AG04449 (cell line): Measurements from ENCODE around the gene HIGD1B.
A peak's percentile ranks its signal among the peaks of the same experiment; 100 is the strongest.

ENCODE experiments used
- CTCF ChIA-PET: fragments of 350-600 bp; formaldehyde crosslinking; extraction: SDS; loops from one replicate; lab custom pipeline; 2021; ENCODE audit warnings: antibody characterized with exemption; lab: Yijun Ruan, JAX
- POLR2A ChIA-PET: fragments of 400-600, 350-600 bp; formaldehyde crosslinking; extraction: SDS; loops from one replicate; lab custom pipeline; 2020; ENCODE audit warnings: antibody characterized with exemption, inconsistent platforms; lab: Yijun Ruan, JAX
- DNase-seq: peaks from one replicate; pipeline ENCODE4 v3.0.0-alpha.2; 2010; ENCODE audit warnings: low read depth, low spot score
- H3K4me3 ChIP-seq: 2 replicates; pipeline ENCODE4 v1.5.1; 2011; ENCODE audit warnings: low read depth, mild to moderate bottlenecking, control low read depth, low read length
- CTCF ChIP-seq: IDR thresholded peaks from one replicate; pipeline ENCODE4 v1.5.1; 2011; ENCODE audit warnings: mild to moderate bottlenecking, moderate library complexity, low read length, control low read depth, inconsistent platforms; ENCODE audit not compliant: insufficient read depth; ENCODE audit errors: missing control alignments

Gene HIGD1B

GRCh38 chr17:44865231-44865660 lies 17.6 kb downstream of the HIGD1B start:
- TF ChIP-seq CTCF, result peak; percentile 70
- ChIA-PET POLR2A (no interaction called here), CTCF (interaction anchor here (0.6 to 20.0 kb wide), 44 partner anchors 10 to 332 kb away, joined by 3 to 823 read pairs (median 5); partner anchors contain the start of genes ACBD4, ADAM11, GJC1 and HIGD1B)
- no peak overlapping the region for H3K4me3 ChIP-seq
- DNase-seq, result no peak

- no peak for TF ChIP-seq CTCF
- no peak overlapping the region for H3K4me3 ChIP-seq
- POLR2A ChIA-PET, result no interaction called here
- CTCF ChIA-PET, result interaction anchor here (0.9 to 20.0 kb wide), 23 partner anchors 10 to 172 kb away, joined by 3 to 823 read pairs (median 8); partner anchors contain the start of genes GJC1 and HIGD1B
- peak; percentile 41 for DNase-seq
Measured at GRCh38 chr17:44865931-44866330, 18.2 kb downstream of the HIGD1B start.

- CTCF ChIA-PET, result interaction anchor here (0.9 to 20.0 kb wide), 10 partner anchors 8 to 268 kb away, joined by 3 to 823 read pairs (median 6); partner anchors contain the start of gene ACBD4
- POLR2A ChIA-PET, result no interaction called here
- H3K4me3 ChIP-seq, result no peak overlapping the region
- DNase-seq, result no peak
- no peak for TF ChIP-seq CTCF
Measured at GRCh38 chr17:44867841-44868240, 20.2 kb downstream of the HIGD1B start.

GRCh38 chr17:44871556-44871955 lies 23.9 kb downstream of the HIGD1B start:
- H3K4me3 ChIP-seq, result no peak overlapping the region
- ChIA-PET CTCF (interaction anchor here (8.5 to 20.0 kb wide), 2 partner anchors 94 to 95 kb away, joined by 440 to 823 read pairs; no protein-coding TSS in a partner anchor), POLR2A (no interaction called here)

GRCh38 chr17:44872131-44872768 lies 24.6 kb downstream of the HIGD1B start:
- H3K4me3 ChIP-seq, result no peak overlapping the region
- CTCF ChIA-PET, result interaction anchor here (7.9 to 8.5 kb wide), 2 partner anchors 7 to 96 kb away, joined by 184 to 440 read pairs; no protein-coding TSS in a partner anchor
- DNase-seq, result no peak
- no peak for TF ChIP-seq CTCF
- POLR2A ChIA-PET, result no interaction called here

More at GRCh38 chr17:44871556-44871955, 23.9 kb downstream of the HIGD1B start:
- no peak for TF ChIP-seq CTCF
- DNase-seq, result no peak

- DNase-seq, result no peak
- no peak overlapping the region for H3K4me3 ChIP-seq
- POLR2A ChIA-PET, result interaction anchor here (0.7 kb wide), 1 partner anchor 49 kb away, joined by 4 read pairs; no protein-coding TSS in a partner anchor
- CTCF ChIA-PET, result interaction anchor here (1.0 to 8.5 kb wide), 4 partner anchors 10 to 145 kb away, joined by 3 to 440 read pairs (median 126); no protein-coding TSS in a partner anchor
- TF ChIP-seq CTCF, result no peak
Measured at GRCh38 chr17:44875761-44876160, 28.1 kb downstream of the HIGD1B start.
